ENCODE results near the gene FIBP. TPM values are rescaled to one million over a fixed set of nuclear protein-coding genes. Genes with fewer than 3 reads are reported as not detected.

The FIBP gene
- total RNA-seq, 1 experiment from 2014 or later, result 105 TPM

DNA sequence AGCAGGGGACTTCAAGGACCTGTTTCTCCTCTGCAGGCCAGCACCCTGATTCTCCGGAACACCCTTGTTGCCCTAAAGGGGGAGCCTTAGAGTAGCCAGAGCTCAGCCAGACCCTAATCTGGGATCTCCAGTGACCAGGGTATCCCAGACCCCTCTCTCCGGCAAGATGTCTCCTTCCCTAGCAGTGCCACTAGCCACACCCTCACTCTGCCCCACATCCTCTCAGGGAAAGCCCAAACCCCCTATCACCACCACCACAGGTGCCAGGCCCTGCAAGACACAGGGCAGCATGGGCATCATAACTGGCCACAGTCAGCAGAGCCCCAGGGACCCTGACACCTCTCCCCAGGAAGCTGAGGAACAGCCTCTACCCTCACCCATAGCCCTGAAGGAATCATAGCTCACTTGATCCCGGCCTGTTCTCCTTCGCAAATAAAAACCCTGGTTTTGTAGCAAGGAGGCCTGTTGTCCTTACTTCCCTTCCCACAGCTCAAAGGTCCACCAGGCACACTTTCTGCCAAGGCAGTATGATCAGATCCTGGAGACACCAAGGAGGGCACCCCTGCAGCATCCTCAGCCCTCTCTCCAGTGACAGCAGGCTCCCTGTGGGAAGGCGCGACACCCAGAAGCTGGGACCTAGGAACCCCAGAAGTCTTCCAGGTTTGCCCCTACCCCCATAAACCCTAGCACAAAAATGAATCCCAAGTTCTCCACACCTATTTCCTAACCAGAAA, 34.9 kb downstream of the FIBP start:
- TF ChIP-seq EZH2 (IDR thresholded peaks at IDR 0.05; ENCODE audit: low read depth), result no peak
- TF ChIP-seq, protein P1, sequence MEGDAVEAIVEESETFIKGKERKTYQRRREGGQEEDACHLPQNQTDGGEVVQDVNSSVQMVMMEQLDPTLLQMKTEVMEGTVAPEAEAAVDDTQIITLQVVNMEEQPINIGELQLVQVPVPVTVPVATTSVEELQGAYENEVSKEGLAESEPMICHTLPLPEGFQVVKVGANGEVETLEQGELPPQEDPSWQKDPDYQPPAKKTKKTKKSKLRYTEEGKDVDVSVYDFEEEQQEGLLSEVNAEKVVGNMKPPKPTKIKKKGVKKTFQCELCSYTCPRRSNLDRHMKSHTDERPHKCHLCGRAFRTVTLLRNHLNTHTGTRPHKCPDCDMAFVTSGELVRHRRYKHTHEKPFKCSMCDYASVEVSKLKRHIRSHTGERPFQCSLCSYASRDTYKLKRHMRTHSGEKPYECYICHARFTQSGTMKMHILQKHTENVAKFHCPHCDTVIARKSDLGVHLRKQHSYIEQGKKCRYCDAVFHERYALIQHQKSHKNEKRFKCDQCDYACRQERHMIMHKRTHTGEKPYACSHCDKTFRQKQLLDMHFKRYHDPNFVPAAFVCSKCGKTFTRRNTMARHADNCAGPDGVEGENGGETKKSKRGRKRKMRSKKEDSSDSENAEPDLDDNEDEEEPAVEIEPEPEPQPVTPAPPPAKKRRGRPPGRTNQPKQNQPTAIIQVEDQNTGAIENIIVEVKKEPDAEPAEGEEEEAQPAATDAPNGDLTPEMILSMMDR (conservative IDR thresholded peaks at IDR 0.05), result no peak
- Histone ChIP-seq H3K79me2 (ENCODE audit: low read depth) (peaks cover 46% of the 10 kb centered on the region), H2AFZ (no peak overlapping the region), H3K9me3 (ENCODE audit: insufficient read depth, low read depth) (no peaks in the 10 kb centered on the region), H3K4me1 (replicated peaks; ENCODE audit: insufficient read depth) (peaks cover 8% of the 10 kb centered on the region), H3K4me3 (no peak overlapping the region), H3K36me3 (ENCODE audit: low read depth) (peaks cover 30% of the 10 kb centered on the region), H3F3A (ENCODE audit: insufficient read depth, low read depth) (peaks cover 65% of the 10 kb centered on the region), H3K27me3 (ENCODE audit: insufficient read depth, low read depth) (no peaks in the 10 kb centered on the region), H3K27ac (no peak overlapping the region), H4K20me1 (ENCODE audit: insufficient read depth) (peaks cover 46% of the 10 kb centered on the region), H3K9me2 (ENCODE audit: insufficient read depth) (no peaks in the 10 kb centered on the region), H3K4me2 (no peak overlapping the region)
- intact Hi-C loops (cut with micrococcal nuclease; ENCODE audit: unreplicated experiment), result no loop called here
- ChIA-PET CTCF (interaction anchor here (0.6 kb wide), 1 partner anchor 138 kb away, joined by 4 read pairs; no protein-coding TSS in a partner anchor), POLR2A (ENCODE audit: unreplicated experiment) (no interaction called here)
- no peak for DNase-seq
- no TSS peak for BruUV-seq (replicated peaks)

DNA sequence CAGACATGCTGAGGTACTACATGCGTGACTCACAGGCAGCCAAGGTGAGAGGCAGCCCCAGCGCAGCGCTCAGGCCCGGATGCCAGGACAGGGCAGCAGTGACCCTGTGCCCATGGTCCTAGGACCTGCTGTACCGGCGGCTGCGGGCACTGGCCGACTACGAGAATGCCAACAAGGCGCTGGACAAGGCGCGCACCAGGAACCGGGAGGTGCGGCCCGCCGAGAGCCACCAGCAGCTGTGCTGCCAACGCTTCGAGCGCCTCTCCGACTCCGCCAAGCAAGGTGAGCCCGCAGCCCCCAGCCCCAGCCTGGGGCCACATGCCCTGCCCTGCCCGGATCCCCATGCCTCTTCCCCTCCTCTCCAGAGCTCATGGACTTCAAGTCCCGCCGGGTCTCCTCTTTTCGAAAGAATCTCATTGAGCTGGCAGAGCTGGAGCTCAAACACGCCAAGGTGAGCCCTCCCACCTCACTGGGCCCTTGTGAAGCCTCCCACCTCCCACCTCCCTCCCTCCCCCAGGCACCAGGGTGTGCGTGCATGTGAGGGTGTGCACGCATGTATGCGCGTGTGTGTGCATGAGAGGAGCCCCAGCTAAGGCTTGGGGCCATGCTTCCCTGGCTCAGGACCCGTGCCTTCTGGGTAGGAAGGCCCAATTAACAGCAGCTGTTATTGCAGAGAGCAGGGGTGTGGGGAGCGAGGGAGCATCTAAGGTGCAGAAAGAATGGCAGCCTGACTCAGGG, 35.6 kb downstream of the FIBP start:
- POLR2A ChIA-PET (ENCODE audit: unreplicated experiment), result interaction anchor here (0.7 kb wide), 2 partner anchors 72 to 139 kb away, joined by 4 to 14 read pairs; no protein-coding TSS in a partner anchor
- H3K4me1 ChIP-seq (replicated peaks; ENCODE audit: insufficient read depth), result peaks cover 8% of the 10 kb centered on the region
- H4K20me1 ChIP-seq (ENCODE audit: insufficient read depth), result peaks cover 46% of the 10 kb centered on the region
- no peak overlapping the region for H3K4me2 ChIP-seq
- no peaks in the 10 kb centered on the region for H3K9me3 ChIP-seq (ENCODE audit: insufficient read depth, low read depth)
- H3K27ac ChIP-seq, result no peak overlapping the region
- no peak overlapping the region for H2AFZ ChIP-seq
- H3K4me3 ChIP-seq, result no peak overlapping the region
- peaks cover 30% of the 10 kb centered on the region for H3K36me3 ChIP-seq (ENCODE audit: low read depth)
- peaks cover 43% of the 10 kb centered on the region for H3K79me2 ChIP-seq (ENCODE audit: low read depth)
- TF ChIP-seq, protein P1 (conservative IDR thresholded peaks at IDR 0.05), result no peak
- no peak for TF ChIP-seq EZH2 (IDR thresholded peaks at IDR 0.05; ENCODE audit: low read depth)
- peaks cover 65% of the 10 kb centered on the region for H3F3A ChIP-seq (ENCODE audit: insufficient read depth, low read depth)
- BruUV-seq (replicated peaks), result no TSS peak
- H3K9me2 ChIP-seq (ENCODE audit: insufficient read depth), result no peaks in the 10 kb centered on the region
- CTCF ChIA-PET, result interaction anchor here (0.6 kb wide), 2 partner anchors 10 to 139 kb away, joined by 4 to 18 read pairs; no protein-coding TSS in a partner anchor
- DNase-seq, result no peak
- H3K27me3 ChIP-seq (ENCODE audit: insufficient read depth, low read depth), result no peaks in the 10 kb centered on the region
- intact Hi-C loops (cut with micrococcal nuclease; ENCODE audit: unreplicated experiment), result no loop called here

- Histone ChIP-seq H3K4me3 (no peak overlapping the region), H3K9me3 (ENCODE audit: insufficient read depth, low read depth) (no peaks in the 10 kb centered on the region), H2AFZ (no peak overlapping the region), H3K27me3 (ENCODE audit: insufficient read depth, low read depth) (no peaks in the 10 kb centered on the region), H3K79me2 (ENCODE audit: low read depth) (peaks cover 36% of the 10 kb centered on the region), H3K4me2 (no peak overlapping the region), H3K4me1 (replicated peaks; ENCODE audit: insufficient read depth) (peaks cover 8% of the 10 kb centered on the region), H3K9me2 (ENCODE audit: insufficient read depth) (no peaks in the 10 kb centered on the region), H3K27ac (no peak overlapping the region), H4K20me1 (ENCODE audit: insufficient read depth) (peaks cover 41% of the 10 kb centered on the region), H3F3A (ENCODE audit: insufficient read depth, low read depth) (peaks cover 65% of the 10 kb centered on the region), H3K36me3 (ENCODE audit: low read depth) (peaks cover 30% of the 10 kb centered on the region)
- POLR2A ChIA-PET (ENCODE audit: unreplicated experiment), result interaction anchor here (0.6 to 0.7 kb wide), 3 partner anchors 140 to 1048 kb away, joined by 4 to 7 read pairs (median 5); no protein-coding TSS in a partner anchor
- no peak for TF ChIP-seq EZH2 (IDR thresholded peaks at IDR 0.05; ENCODE audit: low read depth)
- TF ChIP-seq, protein P1 (conservative IDR thresholded peaks at IDR 0.05), result no peak
- DNase-seq, result no peak
- intact Hi-C loops (cut with micrococcal nuclease; ENCODE audit: unreplicated experiment), result no loop called here
- no TSS peak for BruUV-seq (replicated peaks)
- CTCF ChIA-PET, result interaction anchor here (0.6 kb wide), 1 partner anchor 9 kb away, joined by 18 read pairs; no protein-coding TSS in a partner anchor
Observed at GRCh38 chr11:65851811-65852507, 36.3 kb downstream of the FIBP start.

All from PC-9 (cell line).